Activated CD4-positive, alpha-beta T cell treated with anti-CD3 and anti-CD28 coated beads for 36 hours (primary cell): ENCODE results near the gene SH3PXD2B. TPM values are rescaled to one million over a fixed set of nuclear protein-coding genes. Genes with fewer than 3 reads are reported as not detected.

Experiments used
- ATAC-seq: fragments of 200-7000 bp; cut with Tn5 transposase; one replicate; pipeline ENCODE4 v1.10.0; 2021; ENCODE audit warnings: mild to moderate bottlenecking, moderate library complexity
- CTCF ChIA-PET: fragments of 350-600 bp; sonication (Branson Sonifier 250); formaldehyde crosslinking; loops from one replicate; lab custom pipeline; 2021; ENCODE audit warnings: antibody characterized with exemption; lab: Charles Lee
- POLR2A ChIA-PET: fragments of 350-600 bp; sonication (Branson Sonifier 250); formaldehyde crosslinking; loops from one replicate; lab custom pipeline; 2021; ENCODE audit warnings: antibody characterized with exemption, inconsistent platforms; lab: Charles Lee
- DNase-seq: peaks from one replicate; pipeline ENCODE4 v3.0.0-alpha.2; 2020
- H3K27ac Mint-ChIP-seq: one replicate; pipeline ENCODE4 v1.8.0; 2021; ENCODE audit warnings: mixed read lengths
- H3K27me3 Mint-ChIP-seq: one replicate; pipeline ENCODE4 v1.8.0; 2021; ENCODE audit warnings: mixed read lengths
- H3K36me3 Mint-ChIP-seq: one replicate; pipeline ENCODE4 v1.8.0; 2021; ENCODE audit warnings: low read depth, mixed read lengths
- H3K4me1 Mint-ChIP-seq: one replicate; pipeline ENCODE4 v1.8.0; 2021; ENCODE audit warnings: mixed read lengths
- H3K4me3 Mint-ChIP-seq: one replicate; pipeline ENCODE4 v1.8.0; 2021; ENCODE audit warnings: mild to moderate bottlenecking, moderate library complexity, mixed read lengths
- H3K9me3 Mint-ChIP-seq: one replicate; pipeline ENCODE4 v1.8.0; 2021; ENCODE audit warnings: low read depth, mixed read lengths
- intact Hi-C, 2 experiments: fragments of 100-400 bp; cut with DNase I in 1 of 2; cut with micrococcal nuclease in 1 of 2; formaldehyde crosslinking; loops; one replicate each; pipeline versions ENCODE4 v1.14.2 to v1.15.1; 2022 to 2024; cut with DNase I, micrococcal nuclease
- total RNA-seq, 2 experiments: library from RNA; stranded (reverse); gene quantifications; one replicate each; pipeline ENCODE4 v1.2.3, GENCODE V29; 2021

The SH3PXD2B gene
- total RNA-seq, 2 experiments from 2014 or later: 1.3 to 1.8 TPM

DNA sequence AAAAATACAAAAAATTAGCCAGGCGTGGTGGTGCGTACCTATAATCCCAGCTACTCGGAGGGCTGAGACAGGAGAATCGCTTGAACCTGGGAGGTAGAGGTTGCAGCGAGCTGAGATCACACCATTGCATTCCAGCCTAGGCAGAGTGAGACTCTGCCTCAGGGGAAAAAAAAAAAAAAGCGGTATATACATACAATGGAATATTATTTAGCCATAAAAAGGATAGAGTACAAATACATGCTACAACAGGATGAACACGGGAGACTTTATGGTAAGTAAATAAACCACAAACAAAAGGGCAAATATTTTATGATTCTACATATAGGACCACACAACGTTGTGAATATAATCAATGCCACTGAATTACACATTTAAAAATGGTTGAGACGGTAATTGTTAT lies 176.0 kb downstream of the SH3PXD2B start:
- Mint-ChIP-seq H3K36me3 (peaks cover 28% of the 10 kb centered on the region), H3K9me3 (peaks cover 1% of the 10 kb centered on the region), H3K27me3 (no peaks in the 10 kb centered on the region), H3K4me3 (no peak overlapping the region), H3K27ac (no peak overlapping the region), H3K4me1 (peaks cover 49% of the 10 kb centered on the region)
- ChIA-PET POLR2A (no interaction called here), CTCF (interaction anchor here (0.8 kb wide), 1 partner anchor 182 kb away, joined by 3 read pairs; no protein-coding TSS in a partner anchor)
- ATAC-seq (no peak), DNase-seq (no peak)
- intact Hi-C loops: no loop called here

GRCh38 chr5:172276214-172276613 lies 178.1 kb downstream of the SH3PXD2B start:
- Mint-ChIP-seq H3K4me3 (no peak overlapping the region), H3K27ac (no peak overlapping the region)
- intact Hi-C loops: no loop called here

More at GRCh38 chr5:172276214-172276613, 178.1 kb downstream of the SH3PXD2B start:
- Mint-ChIP-seq H3K36me3 (peaks cover 31% of the 10 kb centered on the region), H3K9me3 (peaks cover 1% of the 10 kb centered on the region), H3K4me1 (peaks cover 43% of the 10 kb centered on the region), H3K27me3 (no peaks in the 10 kb centered on the region)
- ATAC-seq (no peak), DNase-seq (no peak)
- CTCF ChIA-PET: interaction anchor here (1.0 to 1.1 kb wide), 3 partner anchors 90 to 170 kb away, joined by 3 to 4 read pairs (median 4); no protein-coding TSS in a partner anchor
- POLR2A ChIA-PET: interaction anchor here (0.7 kb wide), 1 partner anchor 137 kb away, joined by 3 read pairs; no protein-coding TSS in a partner anchor

Other genes with a start within 250 kb of the SH3PXD2B start
- 1 to 10 TPM; 6.0 to 6.1 TPM for gene UBTD2, start 170.8 kb downstream of the SH3PXD2B start, total RNA-seq
- gene NEURL1B, start 186.7 kb upstream of the SH3PXD2B start, total RNA-seq: under 1 TPM; 0.16 to 0.19 TPM